ENCODE measurements around the gene MT1B.

GRCh38 chr16:56641166-56641565 is 10.5 kb upstream of the MT1B start:
- TF ChIP-seq POLR2AphosphoS5 (IDR thresholded peaks at IDR 0.05) (no peak), POLR2A (IDR thresholded peaks at IDR 0.05) (no peak), EP300 (IDR thresholded peaks at IDR 0.05) (no peak)

Measured in sigmoid colon (tissue), 4 donors.